Liver (tissue), 3 donors: ENCODE measurements around the gene PLA2G15.

Experiments
- EGR1 ChIP-seq, 2 donors: IDR thresholded peaks; 2 replicates each; pipeline ENCODE4 v1.6.1; 2016 to 2018; ENCODE audit warnings: antibody characterized with exemption in 2 of 2, low read depth in 2 of 2
- GABPA ChIP-seq, 2 donors: IDR thresholded peaks in 1 of 2; conservative IDR thresholded peaks in 1 of 2; 2 replicates each; pipeline ENCODE4 v1.6.1; 2016; ENCODE audit warnings: antibody characterized with exemption in 2 of 2, mild to moderate bottlenecking in 1 of 2, moderate library complexity in 1 of 2
- TAF1 ChIP-seq: conservative IDR thresholded peaks from 2 replicates; pipeline ENCODE4 v1.6.1; 2016; ENCODE audit warnings: antibody characterized with exemption, mild to moderate bottlenecking
- YY1 ChIP-seq: IDR thresholded peaks from 2 replicates; pipeline ENCODE4 v1.6.1; 2016; ENCODE audit warnings: antibody characterized with exemption, mild to moderate bottlenecking
- TF ChIP-seq, protein P1 (sequence below): fragments of 150-350 bp; IDR thresholded peaks from 2 replicates; pipeline ENCODE4 v1.5.1; 2017; ENCODE audit warnings: improper control_type of control experiment, low read depth, low read length; ENCODE audit not compliant: missing input control
- TF ChIP-seq, protein P2 (sequence below): IDR thresholded peaks from 2 replicates; pipeline ENCODE4 v1.6.1; 2016; ENCODE audit warnings: antibody characterized with exemption, mild to moderate bottlenecking
- TF ChIP-seq, protein P3 (sequence below): IDR thresholded peaks from 2 replicates; pipeline ENCODE4 v1.6.1; 2016; ENCODE audit warnings: antibody characterized with exemption
- donor health status: healthy.
- donor health status: healthy.

DNA sequence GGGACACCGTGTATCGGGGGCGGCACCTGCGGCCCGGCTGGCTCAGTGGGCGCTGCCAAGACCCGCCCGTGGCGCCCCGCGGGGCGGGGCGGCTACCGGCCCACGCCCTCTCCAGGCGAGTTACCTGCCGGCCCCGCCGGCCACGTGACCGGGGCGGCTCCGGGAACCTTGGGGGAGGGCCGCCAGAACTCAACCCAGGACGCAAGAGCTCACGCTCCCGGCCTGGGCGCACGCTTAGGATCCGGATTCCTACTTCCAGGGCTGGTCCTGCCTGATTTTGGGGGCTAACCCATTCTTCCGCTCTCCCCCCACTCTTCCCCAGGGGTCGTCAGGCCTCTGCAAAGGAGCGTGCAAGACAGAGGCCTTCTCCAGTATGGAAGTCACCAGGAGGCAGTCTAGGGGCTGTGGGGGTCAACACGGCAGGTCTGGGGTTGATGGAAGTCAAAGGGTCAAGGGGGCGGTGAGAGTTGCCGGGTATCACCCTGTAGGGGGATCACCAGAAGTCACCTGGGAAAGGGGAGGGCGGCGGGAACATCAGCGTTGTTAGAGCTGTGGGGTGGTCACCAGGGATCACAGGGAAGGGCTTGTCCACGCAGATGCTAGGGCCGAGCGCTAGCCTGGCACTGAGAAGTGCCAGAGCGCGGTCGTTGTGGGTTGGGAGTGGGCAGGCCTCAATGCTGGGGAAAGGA lies 8.9 kb upstream of the PLA2G15 start:
- TF ChIP-seq TAF1 (no peak), EGR1 (IDR thresholded peaks at IDR 0.05; ENCODE audit: low read depth in 2 of 2) (peak in 1 of 2 donors; percentile 62), YY1 (peak; percentile 21), GABPA (IDR thresholded peaks at IDR 0.05 in 1 of 2, conservative IDR thresholded peaks at IDR 0.05 in 1 of 2) (peak in 1 of 2 donors; percentile 35)
- TF ChIP-seq, protein P1, sequence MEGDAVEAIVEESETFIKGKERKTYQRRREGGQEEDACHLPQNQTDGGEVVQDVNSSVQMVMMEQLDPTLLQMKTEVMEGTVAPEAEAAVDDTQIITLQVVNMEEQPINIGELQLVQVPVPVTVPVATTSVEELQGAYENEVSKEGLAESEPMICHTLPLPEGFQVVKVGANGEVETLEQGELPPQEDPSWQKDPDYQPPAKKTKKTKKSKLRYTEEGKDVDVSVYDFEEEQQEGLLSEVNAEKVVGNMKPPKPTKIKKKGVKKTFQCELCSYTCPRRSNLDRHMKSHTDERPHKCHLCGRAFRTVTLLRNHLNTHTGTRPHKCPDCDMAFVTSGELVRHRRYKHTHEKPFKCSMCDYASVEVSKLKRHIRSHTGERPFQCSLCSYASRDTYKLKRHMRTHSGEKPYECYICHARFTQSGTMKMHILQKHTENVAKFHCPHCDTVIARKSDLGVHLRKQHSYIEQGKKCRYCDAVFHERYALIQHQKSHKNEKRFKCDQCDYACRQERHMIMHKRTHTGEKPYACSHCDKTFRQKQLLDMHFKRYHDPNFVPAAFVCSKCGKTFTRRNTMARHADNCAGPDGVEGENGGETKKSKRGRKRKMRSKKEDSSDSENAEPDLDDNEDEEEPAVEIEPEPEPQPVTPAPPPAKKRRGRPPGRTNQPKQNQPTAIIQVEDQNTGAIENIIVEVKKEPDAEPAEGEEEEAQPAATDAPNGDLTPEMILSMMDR: no peak
- TF ChIP-seq, protein P2, sequence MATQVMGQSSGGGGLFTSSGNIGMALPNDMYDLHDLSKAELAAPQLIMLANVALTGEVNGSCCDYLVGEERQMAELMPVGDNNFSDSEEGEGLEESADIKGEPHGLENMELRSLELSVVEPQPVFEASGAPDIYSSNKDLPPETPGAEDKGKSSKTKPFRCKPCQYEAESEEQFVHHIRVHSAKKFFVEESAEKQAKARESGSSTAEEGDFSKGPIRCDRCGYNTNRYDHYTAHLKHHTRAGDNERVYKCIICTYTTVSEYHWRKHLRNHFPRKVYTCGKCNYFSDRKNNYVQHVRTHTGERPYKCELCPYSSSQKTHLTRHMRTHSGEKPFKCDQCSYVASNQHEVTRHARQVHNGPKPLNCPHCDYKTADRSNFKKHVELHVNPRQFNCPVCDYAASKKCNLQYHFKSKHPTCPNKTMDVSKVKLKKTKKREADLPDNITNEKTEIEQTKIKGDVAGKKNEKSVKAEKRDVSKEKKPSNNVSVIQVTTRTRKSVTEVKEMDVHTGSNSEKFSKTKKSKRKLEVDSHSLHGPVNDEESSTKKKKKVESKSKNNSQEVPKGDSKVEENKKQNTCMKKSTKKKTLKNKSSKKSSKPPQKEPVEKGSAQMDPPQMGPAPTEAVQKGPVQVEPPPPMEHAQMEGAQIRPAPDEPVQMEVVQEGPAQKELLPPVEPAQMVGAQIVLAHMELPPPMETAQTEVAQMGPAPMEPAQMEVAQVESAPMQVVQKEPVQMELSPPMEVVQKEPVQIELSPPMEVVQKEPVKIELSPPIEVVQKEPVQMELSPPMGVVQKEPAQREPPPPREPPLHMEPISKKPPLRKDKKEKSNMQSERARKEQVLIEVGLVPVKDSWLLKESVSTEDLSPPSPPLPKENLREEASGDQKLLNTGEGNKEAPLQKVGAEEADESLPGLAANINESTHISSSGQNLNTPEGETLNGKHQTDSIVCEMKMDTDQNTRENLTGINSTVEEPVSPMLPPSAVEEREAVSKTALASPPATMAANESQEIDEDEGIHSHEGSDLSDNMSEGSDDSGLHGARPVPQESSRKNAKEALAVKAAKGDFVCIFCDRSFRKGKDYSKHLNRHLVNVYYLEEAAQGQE: no peak
- TF ChIP-seq, protein P3, sequence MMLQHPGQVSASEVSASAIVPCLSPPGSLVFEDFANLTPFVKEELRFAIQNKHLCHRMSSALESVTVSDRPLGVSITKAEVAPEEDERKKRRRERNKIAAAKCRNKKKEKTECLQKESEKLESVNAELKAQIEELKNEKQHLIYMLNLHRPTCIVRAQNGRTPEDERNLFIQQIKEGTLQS: no peak
